CD4-positive, alpha-beta memory T cell (primary cell): Measurements from ENCODE around the gene COL5A2. TPM values are rescaled to one million over a fixed set of nuclear protein-coding genes. Genes with fewer than 3 reads are reported as not detected.

Source experiments
- CTCF ChIA-PET: fragments of 350-600 bp; sonication (Branson Sonifier 250); formaldehyde crosslinking; loops from one replicate; lab custom pipeline; 2021; ENCODE audit warnings: inconsistent platforms; ENCODE audit not compliant: partially characterized antibody; lab: Charles Lee
- POLR2A ChIA-PET: fragments of 350-600 bp; sonication (Branson Sonifier 250); formaldehyde crosslinking; loops from one replicate; lab custom pipeline; 2021; ENCODE audit not compliant: partially characterized antibody; lab: Charles Lee
- DNase-seq, 5 donors: peaks; one replicate each; pipeline versions ENCODE4 v3.0.0 to v3.0.0-alpha.2; 2020 to 2022; ENCODE audit warnings: mixed read lengths in 1 of 5
- H3K27ac ChIP-seq: one replicate; pipeline ENCODE4 v1.7.0; 2013; ENCODE audit warnings: low read depth, low read length
- H3K27me3 ChIP-seq: 2 replicates; pipeline ENCODE4 v1.7.0; 2013; ENCODE audit warnings: mild to moderate bottlenecking, low read length, moderate library complexity; ENCODE audit not compliant: insufficient read depth
- H3K36me3 ChIP-seq: 2 replicates; pipeline ENCODE4 v1.7.0; 2013; ENCODE audit warnings: mild to moderate bottlenecking, low read length, moderate library complexity; ENCODE audit not compliant: insufficient read depth
- H3K4me1 ChIP-seq: 2 replicates; pipeline ENCODE4 v1.7.0; 2013; ENCODE audit warnings: mild to moderate bottlenecking, low read length, moderate library complexity; ENCODE audit not compliant: insufficient read depth
- H3K4me3 ChIP-seq, 2 donors: one replicate each; pipeline ENCODE4 v1.7.0; 2013; ENCODE audit warnings: low read length in 2 of 2, mild to moderate bottlenecking in 1 of 2
- H3K9me3 ChIP-seq, 2 donors: one replicate each; pipeline ENCODE4 v1.7.0; 2013; ENCODE audit warnings: low read length in 2 of 2, control low read depth in 1 of 2; ENCODE audit not compliant: control insufficient read depth in 1 of 2
- H3K27ac Mint-ChIP-seq, 7 donors: one replicate each; pipeline ENCODE4 v1.8.0; 2020 to 2021; ENCODE audit warnings: mixed read lengths in 7 of 7, mild to moderate bottlenecking in 6 of 7, inconsistent platforms in 3 of 7, moderate library complexity in 3 of 7
- H3K27me3 Mint-ChIP-seq, 2 donors: one replicate each; pipeline ENCODE4 v1.8.0; 2020 to 2021; ENCODE audit warnings: mixed read lengths in 2 of 2
- H3K36me3 Mint-ChIP-seq, 2 donors: one replicate each; pipeline ENCODE4 v1.8.0; 2020 to 2021; ENCODE audit warnings: mixed read lengths in 2 of 2, inconsistent platforms in 1 of 2, mild to moderate bottlenecking in 1 of 2
- H3K4me1 Mint-ChIP-seq, 4 donors: one replicate each; pipeline ENCODE4 v1.8.0; 2020 to 2021; ENCODE audit warnings: mixed read lengths in 4 of 4, mild to moderate bottlenecking in 1 of 4
- H3K4me3 Mint-ChIP-seq, 8 donors: one replicate each; pipeline ENCODE4 v1.8.0; 2020 to 2021; ENCODE audit warnings: mixed read lengths in 8 of 8, mild to moderate bottlenecking in 7 of 8, moderate library complexity in 6 of 8, inconsistent platforms in 3 of 8
- H3K9me3 Mint-ChIP-seq, 8 donors: one replicate each; pipeline ENCODE4 v1.8.0; 2020 to 2021; ENCODE audit warnings: mixed read lengths in 8 of 8, mild to moderate bottlenecking in 5 of 8, inconsistent platforms in 3 of 8, moderate library complexity in 1 of 8
- intact Hi-C: fragments of 100-400 bp; cut with micrococcal nuclease; formaldehyde crosslinking; loops from one replicate; pipeline ENCODE4 v1.15.1; 2023
- polyA plus RNA-seq, 2 donors: library from polyadenylated mRNA; unstranded; fragments of 300-500 nt; fragmentation: Illumina TruSeq; gene quantifications; one replicate each; pipeline ENCODE4 v1.2.3, GENCODE V29; 2021
- total RNA-seq, 2 experiments: library from RNA; stranded (reverse); gene quantifications; one replicate each; pipeline ENCODE4 v1.2.3, GENCODE V29; 2021

Gene COL5A2
- total and polyA plus RNA-seq, 4 experiments from 2014 or later: 0.05 to 1.2 (median 1.1) TPM; not detected in 1

- no peak overlapping the region for H3K4me3 Mint-ChIP-seq
- H3K4me3 ChIP-seq: no peak overlapping the region
- no peak for DNase-seq
- no peaks in the 10 kb centered on the region for H3K36me3 ChIP-seq
- no peaks in the 10 kb centered on the region for H3K9me3 Mint-ChIP-seq
- H3K27ac ChIP-seq: no peak overlapping the region
- no peaks in the 10 kb centered on the region for H3K36me3 Mint-ChIP-seq
- no peaks in the 10 kb centered on the region for H3K4me1 Mint-ChIP-seq
- no peaks in the 10 kb centered on the region for H3K9me3 ChIP-seq
- peaks cover 0 to 3% of the 10 kb centered on the region in 2 donors for H3K27me3 Mint-ChIP-seq
- ChIA-PET POLR2A (no interaction called here), CTCF (interaction anchor here (0.9 kb wide), 1 partner anchor 17 kb away, joined by 3 read pairs; no protein-coding TSS in a partner anchor)
- intact Hi-C loops: no loop called here
- no peak overlapping the region for H3K27ac Mint-ChIP-seq
- H3K27me3 ChIP-seq: no peaks in the 10 kb centered on the region
- H3K4me1 ChIP-seq: no peaks in the 10 kb centered on the region
These were observed 103.0 kb downstream of the COL5A2 start for GRCh38 chr2:189076572-189076971.

- Histone ChIP-seq H3K4me1 (no peaks in the 10 kb centered on the region), H3K36me3 (no peaks in the 10 kb centered on the region), H3K9me3 (no peaks in the 10 kb centered on the region), H3K27ac (no peak overlapping the region), H3K4me3 (no peak overlapping the region), H3K27me3 (no peaks in the 10 kb centered on the region)
- no peak overlapping the region for H3K4me3 Mint-ChIP-seq
- no peaks in the 10 kb centered on the region for H3K4me1 Mint-ChIP-seq
- peaks cover 0 to 3% of the 10 kb centered on the region in 2 donors for H3K27me3 Mint-ChIP-seq
- intact Hi-C loops: no loop called here
- ChIA-PET POLR2A (no interaction called here), CTCF (interaction anchor here (0.9 kb wide), 1 partner anchor 18 kb away, joined by 3 read pairs; no protein-coding TSS in a partner anchor)
- DNase-seq: no peak
- no peaks in the 10 kb centered on the region for H3K36me3 Mint-ChIP-seq
- no peak overlapping the region for H3K27ac Mint-ChIP-seq
- no peaks in the 10 kb centered on the region for H3K9me3 Mint-ChIP-seq
These were observed 103.4 kb downstream of the COL5A2 start for GRCh38 chr2:189076120-189076519.

GRCh38 chr2:189074506-189074905 is 105.1 kb downstream of the COL5A2 start:
- no peak overlapping the region for H3K27ac Mint-ChIP-seq
- no peak for DNase-seq
- Histone ChIP-seq H3K4me3 (no peak overlapping the region), H3K36me3 (no peaks in the 10 kb centered on the region), H3K9me3 (no peaks in the 10 kb centered on the region), H3K27ac (no peak overlapping the region), H3K4me1 (no peaks in the 10 kb centered on the region), H3K27me3 (no peaks in the 10 kb centered on the region)
- H3K4me1 Mint-ChIP-seq: no peaks in the 10 kb centered on the region
- ChIA-PET CTCF (interaction anchor here (1.7 kb wide), 1 partner anchor 21 kb away, joined by 4 read pairs; no protein-coding TSS in a partner anchor), POLR2A (no interaction called here)
- peaks cover 0 to 3% of the 10 kb centered on the region in 2 donors for H3K27me3 Mint-ChIP-seq
- no peaks in the 10 kb centered on the region for H3K36me3 Mint-ChIP-seq
- no peak overlapping the region for H3K4me3 Mint-ChIP-seq
- no peaks in the 10 kb centered on the region for H3K9me3 Mint-ChIP-seq
- intact Hi-C loops: no loop called here

- DNase-seq: no peak
- H3K9me3 Mint-ChIP-seq: no peaks in the 10 kb centered on the region
- no peaks in the 10 kb centered on the region for H3K36me3 ChIP-seq
- H3K36me3 Mint-ChIP-seq: no peaks in the 10 kb centered on the region
- POLR2A ChIA-PET: no interaction called here
- H3K4me1 Mint-ChIP-seq: no peaks in the 10 kb centered on the region
- H3K27ac Mint-ChIP-seq: no peak overlapping the region
- no peak overlapping the region for H3K4me3 Mint-ChIP-seq
- H3K4me3 ChIP-seq: no peak overlapping the region
- CTCF ChIA-PET: no interaction called here
- no peaks in the 10 kb centered on the region for H3K4me1 ChIP-seq
- no peaks in the 10 kb centered on the region for H3K27me3 ChIP-seq
- no peaks in the 10 kb centered on the region for H3K9me3 ChIP-seq
- intact Hi-C loops: no loop called here
- no peak overlapping the region for H3K27ac ChIP-seq
- peaks cover 0 to 3% of the 10 kb centered on the region in 2 donors for H3K27me3 Mint-ChIP-seq
These were observed 107.5 kb downstream of the COL5A2 start for GRCh38 chr2:189072036-189072435.

- Mint-ChIP-seq H3K27ac (no peak overlapping the region), H3K36me3 (no peaks in the 10 kb centered on the region), H3K4me3 (no peak overlapping the region), H3K4me1 (no peaks in the 10 kb centered on the region), H3K9me3 (peaks cover 0 to 2% (median 0%) of the 10 kb centered on the region in 8 donors), H3K27me3 (peaks cover 0 to 2% of the 10 kb centered on the region in 2 donors)
- Histone ChIP-seq H3K4me1 (no peaks in the 10 kb centered on the region), H3K27me3 (no peaks in the 10 kb centered on the region), H3K36me3 (no peaks in the 10 kb centered on the region), H3K4me3 (no peak overlapping the region), H3K27ac (no peak overlapping the region), H3K9me3 (no peaks in the 10 kb centered on the region)
- DNase-seq: no peak
- POLR2A ChIA-PET: no interaction called here
- intact Hi-C loops: no loop called here
- CTCF ChIA-PET: no interaction called here
These were observed 109.5 kb downstream of the COL5A2 start for GRCh38 chr2:189069855-189070619.

- Histone ChIP-seq H3K4me1 (no peaks in the 10 kb centered on the region), H3K36me3 (no peaks in the 10 kb centered on the region), H3K27me3 (no peaks in the 10 kb centered on the region), H3K27ac (no peak overlapping the region), H3K9me3 (no peaks in the 10 kb centered on the region), H3K4me3 (no peak overlapping the region)
- POLR2A ChIA-PET: no interaction called here
- Mint-ChIP-seq H3K27ac (no peak overlapping the region), H3K4me3 (no peak overlapping the region), H3K4me1 (no peaks in the 10 kb centered on the region), H3K36me3 (no peaks in the 10 kb centered on the region), H3K9me3 (peaks cover 0 to 2% (median 0%) of the 10 kb centered on the region in 8 donors), H3K27me3 (no peaks in the 10 kb centered on the region)
- CTCF ChIA-PET: no interaction called here
- DNase-seq: no peak
- intact Hi-C loops: no loop called here
These were observed 113.5 kb downstream of the COL5A2 start for GRCh38 chr2:189066037-189066436.

GRCh38 chr2:189060096-189060642 is 119.4 kb downstream of the COL5A2 start:
- no peak for DNase-seq
- Mint-ChIP-seq H3K9me3 (peaks cover 0 to under 1% (median 0%) of the 10 kb centered on the region in 8 donors), H3K4me3 (no peak overlapping the region), H3K4me1 (no peaks in the 10 kb centered on the region), H3K27me3 (no peaks in the 10 kb centered on the region), H3K36me3 (no peaks in the 10 kb centered on the region), H3K27ac (no peak overlapping the region)
- CTCF ChIA-PET: no interaction called here
- Histone ChIP-seq H3K4me3 (no peak overlapping the region), H3K27ac (no peak overlapping the region), H3K27me3 (no peaks in the 10 kb centered on the region), H3K36me3 (no peaks in the 10 kb centered on the region), H3K4me1 (no peaks in the 10 kb centered on the region), H3K9me3 (no peaks in the 10 kb centered on the region)
- POLR2A ChIA-PET: no interaction called here
- intact Hi-C loops: no loop called here
